ENCODE measurements around the gene BACH1.
A peak's percentile ranks its signal among the peaks of the same experiment; 100 is the strongest.

The BACH1 gene

GRCh38 chr21:29301691-29302090, 3.0 kb downstream of the BACH1 start:
- Histone ChIP-seq H3K27me3 (ENCODE audit: control insufficient read depth in 2 of 2, insufficient read depth in 2 of 2, low read length in 2 of 2) (no peaks in the 10 kb centered on the region), H3K27ac (ENCODE audit: low read depth in 2 of 2, low read length in 2 of 2) (no peak overlapping the region), H3K36me3 (ENCODE audit: control insufficient read depth in 2 of 2, insufficient read depth in 2 of 2, low read length in 2 of 2) (no peaks in the 10 kb centered on the region), H3K9ac (ENCODE audit: low read depth in 1 of 2, low read length in 2 of 2) (no peak overlapping the region), H3K4me3 (ENCODE audit: low read length in 2 of 2) (peak overlapping the region in 1 of 2 donors; percentile 40), H3K4me1 (ENCODE audit: control insufficient read depth in 2 of 2, insufficient read depth in 2 of 2, low read length in 2 of 2) (peaks cover 22 to 39% of the 10 kb centered on the region in 2 donors), H3K9me3 (ENCODE audit: control insufficient read depth in 2 of 2, low read length in 2 of 2) (no peaks in the 10 kb centered on the region)

- no peaks in the 10 kb centered on the region for H3K9me3 ChIP-seq (ENCODE audit: control insufficient read depth in 2 of 2, low read length in 2 of 2)
- no peaks in the 10 kb centered on the region for H3K36me3 ChIP-seq (ENCODE audit: control insufficient read depth in 2 of 2, insufficient read depth in 2 of 2, low read length in 2 of 2)
- H3K4me1 ChIP-seq (ENCODE audit: control insufficient read depth in 2 of 2, insufficient read depth in 2 of 2, low read length in 2 of 2), result peaks cover 22 to 39% of the 10 kb centered on the region in 2 donors
- peak overlapping the region in 1 of 2 donors; percentile 9 for H3K27ac ChIP-seq (ENCODE audit: low read depth in 2 of 2, low read length in 2 of 2)
- H3K4me3 ChIP-seq (ENCODE audit: low read length in 2 of 2), result peak overlapping the region in 1 of 2 donors; percentile 48
- no peak overlapping the region for H3K9ac ChIP-seq (ENCODE audit: low read depth in 1 of 2, low read length in 2 of 2)
- H3K27me3 ChIP-seq (ENCODE audit: control insufficient read depth in 2 of 2, insufficient read depth in 2 of 2, low read length in 2 of 2), result no peaks in the 10 kb centered on the region
These were observed 3.7 kb downstream of the BACH1 start for GRCh38 chr21:29302359-29302875.

- Histone ChIP-seq H3K36me3 (ENCODE audit: control insufficient read depth in 2 of 2, insufficient read depth in 2 of 2, low read length in 2 of 2) (no peaks in the 10 kb centered on the region), H3K9me3 (ENCODE audit: control insufficient read depth in 2 of 2, low read length in 2 of 2) (no peaks in the 10 kb centered on the region), H3K9ac (ENCODE audit: low read depth in 1 of 2, low read length in 2 of 2) (no peak overlapping the region), H3K4me3 (ENCODE audit: low read length in 2 of 2) (no peak overlapping the region), H3K27ac (ENCODE audit: low read depth in 2 of 2, low read length in 2 of 2) (no peak overlapping the region), H3K27me3 (ENCODE audit: control insufficient read depth in 2 of 2, insufficient read depth in 2 of 2, low read length in 2 of 2) (no peaks in the 10 kb centered on the region), H3K4me1 (ENCODE audit: control insufficient read depth in 2 of 2, insufficient read depth in 2 of 2, low read length in 2 of 2) (peaks cover 22 to 33% of the 10 kb centered on the region in 2 donors)
These were observed 4.6 kb downstream of the BACH1 start for GRCh38 chr21:29303288-29303687.

- H3K36me3 ChIP-seq (ENCODE audit: control insufficient read depth in 2 of 2, insufficient read depth in 2 of 2, low read length in 2 of 2), result no peaks in the 10 kb centered on the region
- H3K9me3 ChIP-seq (ENCODE audit: control insufficient read depth in 2 of 2, low read length in 2 of 2), result no peaks in the 10 kb centered on the region
- no peak overlapping the region for H3K4me3 ChIP-seq (ENCODE audit: low read length in 2 of 2)
- H3K4me1 ChIP-seq (ENCODE audit: control insufficient read depth in 2 of 2, insufficient read depth in 2 of 2, low read length in 2 of 2), result peaks cover 22 to 30% of the 10 kb centered on the region in 2 donors
- H3K27me3 ChIP-seq (ENCODE audit: control insufficient read depth in 2 of 2, insufficient read depth in 2 of 2, low read length in 2 of 2), result no peaks in the 10 kb centered on the region
- H3K27ac ChIP-seq (ENCODE audit: low read depth in 2 of 2, low read length in 2 of 2), result no peak overlapping the region
- H3K9ac ChIP-seq (ENCODE audit: low read depth in 1 of 2, low read length in 2 of 2), result no peak overlapping the region
These were observed 5.9 kb downstream of the BACH1 start for GRCh38 chr21:29304597-29304996.

- Histone ChIP-seq H3K27ac (ENCODE audit: low read depth in 2 of 2, low read length in 2 of 2) (no peak overlapping the region), H3K4me1 (ENCODE audit: control insufficient read depth in 2 of 2, insufficient read depth in 2 of 2, low read length in 2 of 2) (peaks cover 22 to 25% of the 10 kb centered on the region in 2 donors), H3K9ac (ENCODE audit: low read depth in 1 of 2, low read length in 2 of 2) (no peak overlapping the region), H3K9me3 (ENCODE audit: control insufficient read depth in 2 of 2, low read length in 2 of 2) (no peaks in the 10 kb centered on the region), H3K4me3 (ENCODE audit: low read length in 2 of 2) (no peak overlapping the region), H3K27me3 (ENCODE audit: control insufficient read depth in 2 of 2, insufficient read depth in 2 of 2, low read length in 2 of 2) (no peaks in the 10 kb centered on the region), H3K36me3 (ENCODE audit: control insufficient read depth in 2 of 2, insufficient read depth in 2 of 2, low read length in 2 of 2) (no peaks in the 10 kb centered on the region)
These were observed 6.3 kb downstream of the BACH1 start for GRCh38 chr21:29305068-29305467.

- Histone ChIP-seq H3K4me3 (ENCODE audit: low read length in 2 of 2) (no peak overlapping the region), H3K27me3 (ENCODE audit: control insufficient read depth in 2 of 2, insufficient read depth in 2 of 2, low read length in 2 of 2) (no peaks in the 10 kb centered on the region), H3K36me3 (ENCODE audit: control insufficient read depth in 2 of 2, insufficient read depth in 2 of 2, low read length in 2 of 2) (no peaks in the 10 kb centered on the region), H3K9ac (ENCODE audit: low read depth in 1 of 2, low read length in 2 of 2) (no peak overlapping the region), H3K27ac (ENCODE audit: low read depth in 2 of 2, low read length in 2 of 2) (no peak overlapping the region), H3K9me3 (ENCODE audit: control insufficient read depth in 2 of 2, low read length in 2 of 2) (no peaks in the 10 kb centered on the region), H3K4me1 (ENCODE audit: control insufficient read depth in 2 of 2, insufficient read depth in 2 of 2, low read length in 2 of 2) (peaks cover 20 to 21% of the 10 kb centered on the region in 2 donors)
These were observed 6.8 kb downstream of the BACH1 start for GRCh38 chr21:29305561-29305960.

GRCh38 chr21:29306920-29307319, 8.2 kb downstream of the BACH1 start:
- H3K9me3 ChIP-seq (ENCODE audit: control insufficient read depth in 2 of 2, low read length in 2 of 2), result no peaks in the 10 kb centered on the region
- H3K36me3 ChIP-seq (ENCODE audit: control insufficient read depth in 2 of 2, insufficient read depth in 2 of 2, low read length in 2 of 2), result no peaks in the 10 kb centered on the region
- no peaks in the 10 kb centered on the region for H3K27me3 ChIP-seq (ENCODE audit: control insufficient read depth in 2 of 2, insufficient read depth in 2 of 2, low read length in 2 of 2)

GRCh38 chr21:29307718-29308455, 9.2 kb downstream of the BACH1 start:
- H3K4me3 ChIP-seq (ENCODE audit: low read length in 2 of 2), result no peak overlapping the region
- no peak overlapping the region for H3K9ac ChIP-seq (ENCODE audit: low read depth in 1 of 2, low read length in 2 of 2)
- no peaks in the 10 kb centered on the region for H3K27me3 ChIP-seq (ENCODE audit: control insufficient read depth in 2 of 2, insufficient read depth in 2 of 2, low read length in 2 of 2)
- H3K9me3 ChIP-seq (ENCODE audit: control insufficient read depth in 2 of 2, low read length in 2 of 2), result no peaks in the 10 kb centered on the region
- peaks cover 2 to 8% of the 10 kb centered on the region in 2 donors for H3K4me1 ChIP-seq (ENCODE audit: control insufficient read depth in 2 of 2, insufficient read depth in 2 of 2, low read length in 2 of 2)
- no peaks in the 10 kb centered on the region for H3K36me3 ChIP-seq (ENCODE audit: control insufficient read depth in 2 of 2, insufficient read depth in 2 of 2, low read length in 2 of 2)
- no peak overlapping the region for H3K27ac ChIP-seq (ENCODE audit: low read depth in 2 of 2, low read length in 2 of 2)

More at GRCh38 chr21:29306920-29307319, 8.2 kb downstream of the BACH1 start:
- H3K9ac ChIP-seq (ENCODE audit: low read depth in 1 of 2, low read length in 2 of 2), result no peak overlapping the region
- peaks cover 12 to 17% of the 10 kb centered on the region in 2 donors for H3K4me1 ChIP-seq (ENCODE audit: control insufficient read depth in 2 of 2, insufficient read depth in 2 of 2, low read length in 2 of 2)
- no peak overlapping the region for H3K27ac ChIP-seq (ENCODE audit: low read depth in 2 of 2, low read length in 2 of 2)
- no peak overlapping the region for H3K4me3 ChIP-seq (ENCODE audit: low read length in 2 of 2)

GRCh38 chr21:29308456-29308783, 9.7 kb downstream of the BACH1 start:
- Histone ChIP-seq H3K27ac (ENCODE audit: low read depth in 2 of 2, low read length in 2 of 2) (no peak overlapping the region), H3K9me3 (ENCODE audit: control insufficient read depth in 2 of 2, low read length in 2 of 2) (no peaks in the 10 kb centered on the region), H3K36me3 (ENCODE audit: control insufficient read depth in 2 of 2, insufficient read depth in 2 of 2, low read length in 2 of 2) (no peaks in the 10 kb centered on the region), H3K4me1 (ENCODE audit: control insufficient read depth in 2 of 2, insufficient read depth in 2 of 2, low read length in 2 of 2) (peaks cover 0 to 3% of the 10 kb centered on the region in 2 donors), H3K27me3 (ENCODE audit: control insufficient read depth in 2 of 2, insufficient read depth in 2 of 2, low read length in 2 of 2) (no peaks in the 10 kb centered on the region), H3K9ac (ENCODE audit: low read depth in 1 of 2, low read length in 2 of 2) (no peak overlapping the region), H3K4me3 (ENCODE audit: low read length in 2 of 2) (no peak overlapping the region)

- Histone ChIP-seq H3K4me3 (ENCODE audit: low read length in 2 of 2) (no peak overlapping the region), H3K9me3 (ENCODE audit: control insufficient read depth in 2 of 2, low read length in 2 of 2) (no peaks in the 10 kb centered on the region), H3K9ac (ENCODE audit: low read depth in 1 of 2, low read length in 2 of 2) (no peak overlapping the region), H3K4me1 (ENCODE audit: control insufficient read depth in 2 of 2, insufficient read depth in 2 of 2, low read length in 2 of 2) (peaks cover 0 to 2% of the 10 kb centered on the region in 2 donors), H3K27me3 (ENCODE audit: control insufficient read depth in 2 of 2, insufficient read depth in 2 of 2, low read length in 2 of 2) (no peaks in the 10 kb centered on the region), H3K27ac (ENCODE audit: low read depth in 2 of 2, low read length in 2 of 2) (no peak overlapping the region), H3K36me3 (ENCODE audit: control insufficient read depth in 2 of 2, insufficient read depth in 2 of 2, low read length in 2 of 2) (no peaks in the 10 kb centered on the region)
These were observed 11.0 kb downstream of the BACH1 start for GRCh38 chr21:29309703-29310102.
